ENCODE data around the gene TBC1D32.
"Not testable (repeated sequence)": the region's sequence is repeated elsewhere in the genome, so short reads cannot be mapped to it uniquely, and the experiment has no call there.

Gene TBC1D32

GRCh38 chr6:121302882-121303281 is 31.4 kb downstream of the TBC1D32 start:
- Histone ChIP-seq H3F3A (ENCODE audit: control insufficient read depth, insufficient read depth) (no peaks in the 10 kb centered on the region), H3K4me2 (ENCODE audit: low read length) (no peak overlapping the region), H3K27me3 (ENCODE audit: control insufficient read depth, low read length) (no peaks in the 10 kb centered on the region), H3K27ac (ENCODE audit: low read depth, low read length) (no peak overlapping the region), H3K79me2 (ENCODE audit: control insufficient read depth, low read length) (no peaks in the 10 kb centered on the region), H3K4me1 (ENCODE audit: control insufficient read depth, low read length) (no peaks in the 10 kb centered on the region), H4K20me1 (ENCODE audit: control insufficient read depth, insufficient read depth, low read depth, low read length) (no peaks in the 10 kb centered on the region), H3K9me3 (ENCODE audit: control insufficient read depth, insufficient read depth, low read length) (no peaks in the 10 kb centered on the region), H3K36me3 (ENCODE audit: control insufficient read depth, low read length) (no peaks in the 10 kb centered on the region), H3K4me3 (ENCODE audit: low read length) (no peak overlapping the region), H3K9me2 (replicated peaks; ENCODE audit: control insufficient read depth, low read length) (no peaks in the 10 kb centered on the region)
- TF ChIP-seq EZH2phosphoT487 (IDR thresholded peaks at IDR 0.05; ENCODE audit: borderline replicate concordance, low read length): no peak
- TF ChIP-seq CTCF (IDR thresholded peaks at IDR 0.05; ENCODE audit: low read depth, low read length, poor library complexity, severe bottlenecking): no peak

- H3K4me3 ChIP-seq (ENCODE audit: low read length); H3F3A ChIP-seq (ENCODE audit: control insufficient read depth, insufficient read depth); H3K9me2 ChIP-seq (replicated peaks; ENCODE audit: control insufficient read depth, low read length); H3K79me2 ChIP-seq (ENCODE audit: control insufficient read depth, low read length); H4K20me1 ChIP-seq (ENCODE audit: control insufficient read depth, insufficient read depth, low read depth, low read length); H3K27ac ChIP-seq (ENCODE audit: low read depth, low read length); H3K27me3 ChIP-seq (ENCODE audit: control insufficient read depth, low read length); H3K9me3 ChIP-seq (ENCODE audit: control insufficient read depth, insufficient read depth, low read length); H3K36me3 ChIP-seq (ENCODE audit: control insufficient read depth, low read length); H3K4me1 ChIP-seq (ENCODE audit: control insufficient read depth, low read length); H3K4me2 ChIP-seq (ENCODE audit: low read length): not testable (repeated sequence)
Observed at GRCh38 chr6:121301156-121301555, 33.1 kb downstream of the TBC1D32 start.

GRCh38 chr6:121297694-121298093 is 36.6 kb downstream of the TBC1D32 start:
- Histone ChIP-seq H3F3A (ENCODE audit: control insufficient read depth, insufficient read depth) (no peaks in the 10 kb centered on the region), H3K27me3 (ENCODE audit: control insufficient read depth, low read length) (no peaks in the 10 kb centered on the region), H3K4me3 (ENCODE audit: low read length) (no peak overlapping the region), H3K79me2 (ENCODE audit: control insufficient read depth, low read length) (no peaks in the 10 kb centered on the region), H3K9me2 (replicated peaks; ENCODE audit: control insufficient read depth, low read length) (no peaks in the 10 kb centered on the region), H3K9me3 (ENCODE audit: control insufficient read depth, insufficient read depth, low read length) (no peaks in the 10 kb centered on the region), H3K36me3 (ENCODE audit: control insufficient read depth, low read length) (no peaks in the 10 kb centered on the region), H3K4me2 (ENCODE audit: low read length) (no peak overlapping the region), H3K4me1 (ENCODE audit: control insufficient read depth, low read length) (no peaks in the 10 kb centered on the region), H4K20me1 (ENCODE audit: control insufficient read depth, insufficient read depth, low read depth, low read length) (no peaks in the 10 kb centered on the region), H3K27ac (ENCODE audit: low read depth, low read length) (no peak overlapping the region)
- no peak for TF ChIP-seq EZH2phosphoT487 (IDR thresholded peaks at IDR 0.05; ENCODE audit: borderline replicate concordance, low read length)
- TF ChIP-seq CTCF (IDR thresholded peaks at IDR 0.05; ENCODE audit: low read depth, low read length, poor library complexity, severe bottlenecking): no peak

- no peak for TF ChIP-seq EZH2phosphoT487 (IDR thresholded peaks at IDR 0.05; ENCODE audit: borderline replicate concordance, low read length)
- TF ChIP-seq CTCF (IDR thresholded peaks at IDR 0.05; ENCODE audit: low read depth, low read length, poor library complexity, severe bottlenecking): no peak
- Histone ChIP-seq H3K4me3 (ENCODE audit: low read length) (no peak overlapping the region), H3F3A (ENCODE audit: control insufficient read depth, insufficient read depth) (no peaks in the 10 kb centered on the region), H3K9me3 (ENCODE audit: control insufficient read depth, insufficient read depth, low read length) (no peaks in the 10 kb centered on the region), H3K4me2 (ENCODE audit: low read length) (no peak overlapping the region), H3K27me3 (ENCODE audit: control insufficient read depth, low read length) (no peaks in the 10 kb centered on the region), H3K79me2 (ENCODE audit: control insufficient read depth, low read length) (no peaks in the 10 kb centered on the region), H3K27ac (ENCODE audit: low read depth, low read length) (no peak overlapping the region), H4K20me1 (ENCODE audit: control insufficient read depth, insufficient read depth, low read depth, low read length) (no peaks in the 10 kb centered on the region), H3K4me1 (ENCODE audit: control insufficient read depth, low read length) (no peaks in the 10 kb centered on the region), H3K9me2 (replicated peaks; ENCODE audit: control insufficient read depth, low read length) (no peaks in the 10 kb centered on the region), H3K36me3 (ENCODE audit: control insufficient read depth, low read length) (no peaks in the 10 kb centered on the region)
Observed at GRCh38 chr6:121285041-121285440, 49.2 kb downstream of the TBC1D32 start.

Measured in DOHH2 (cell line).